HG03378 (cell line): Measurements from ENCODE around the gene MAL.

Experiments
- ATAC-seq: cut with Tn5 transposase; IDR thresholded peaks from one replicate; pipeline ENCODE4 v1.9.1; 2021; ENCODE audit warnings: mild to moderate bottlenecking, moderate library complexity; ENCODE audit not compliant: unreplicated experiment

Gene MAL

DNA sequence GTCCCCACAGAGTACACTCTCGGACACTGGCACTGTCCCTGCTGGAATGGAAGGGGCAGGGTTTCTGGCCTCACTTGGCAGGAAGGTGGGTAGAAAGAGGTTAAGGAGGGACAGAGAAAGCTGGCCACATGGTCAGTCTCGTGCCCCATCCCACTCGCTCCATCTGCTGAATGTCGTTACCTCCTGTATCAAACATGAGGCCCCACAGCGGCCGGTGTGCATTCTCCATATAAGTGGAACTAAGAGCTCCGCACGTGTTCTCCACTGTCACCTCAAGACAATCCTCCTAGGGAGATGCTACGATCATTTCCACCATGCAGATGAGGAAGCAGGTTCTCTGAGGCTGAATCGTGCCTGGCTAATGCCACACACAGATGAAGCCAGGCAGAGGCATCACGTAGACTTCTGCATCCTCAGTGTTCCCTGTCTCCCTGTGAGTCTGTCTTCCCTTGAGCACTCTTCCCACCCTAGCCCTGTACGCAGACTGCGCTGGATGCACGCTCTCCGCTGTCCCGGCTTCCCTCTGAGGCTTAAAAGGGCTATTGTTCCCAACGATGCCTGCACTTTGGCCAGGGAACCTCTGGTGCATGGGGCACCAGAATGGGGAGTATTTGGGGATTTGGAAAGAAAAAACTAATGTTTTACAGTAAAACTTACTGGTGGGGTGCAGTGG, 35.1 kb downstream of the MAL start:
- ATAC-seq, result no peak

GRCh38 chr2:95061119-95061512, 35.6 kb downstream of the MAL start:
- ATAC-seq, result no peak

DNA sequence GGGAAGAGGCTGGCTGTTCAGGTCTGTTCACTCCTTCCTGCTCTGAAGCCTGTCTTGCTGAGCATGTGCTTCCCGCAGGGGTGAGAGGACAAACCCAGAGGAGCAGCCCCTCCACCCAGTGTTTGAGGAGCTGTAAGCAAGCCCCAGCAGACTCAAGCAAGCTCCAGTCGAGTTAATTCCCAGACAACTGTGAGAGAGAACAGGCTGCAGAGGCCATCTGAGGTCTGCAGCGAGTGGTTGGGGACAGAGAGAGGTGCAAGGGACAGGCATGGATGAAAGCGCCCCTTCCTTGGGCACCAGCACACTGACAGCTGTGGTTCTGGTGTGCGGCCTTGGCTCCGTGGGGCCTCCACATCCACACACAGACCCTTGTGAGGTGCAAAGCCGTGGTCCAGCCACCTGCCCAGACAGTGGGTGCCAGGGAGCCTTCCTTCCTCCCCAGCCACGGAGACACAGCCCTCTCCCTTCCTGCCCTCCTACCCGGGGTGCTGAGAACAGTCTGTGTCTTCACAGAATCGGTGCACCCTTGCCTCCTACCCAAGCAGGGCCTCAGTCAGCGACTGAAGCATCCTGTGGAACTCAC, 36.2 kb downstream of the MAL start:
- no peak for ATAC-seq

DNA sequence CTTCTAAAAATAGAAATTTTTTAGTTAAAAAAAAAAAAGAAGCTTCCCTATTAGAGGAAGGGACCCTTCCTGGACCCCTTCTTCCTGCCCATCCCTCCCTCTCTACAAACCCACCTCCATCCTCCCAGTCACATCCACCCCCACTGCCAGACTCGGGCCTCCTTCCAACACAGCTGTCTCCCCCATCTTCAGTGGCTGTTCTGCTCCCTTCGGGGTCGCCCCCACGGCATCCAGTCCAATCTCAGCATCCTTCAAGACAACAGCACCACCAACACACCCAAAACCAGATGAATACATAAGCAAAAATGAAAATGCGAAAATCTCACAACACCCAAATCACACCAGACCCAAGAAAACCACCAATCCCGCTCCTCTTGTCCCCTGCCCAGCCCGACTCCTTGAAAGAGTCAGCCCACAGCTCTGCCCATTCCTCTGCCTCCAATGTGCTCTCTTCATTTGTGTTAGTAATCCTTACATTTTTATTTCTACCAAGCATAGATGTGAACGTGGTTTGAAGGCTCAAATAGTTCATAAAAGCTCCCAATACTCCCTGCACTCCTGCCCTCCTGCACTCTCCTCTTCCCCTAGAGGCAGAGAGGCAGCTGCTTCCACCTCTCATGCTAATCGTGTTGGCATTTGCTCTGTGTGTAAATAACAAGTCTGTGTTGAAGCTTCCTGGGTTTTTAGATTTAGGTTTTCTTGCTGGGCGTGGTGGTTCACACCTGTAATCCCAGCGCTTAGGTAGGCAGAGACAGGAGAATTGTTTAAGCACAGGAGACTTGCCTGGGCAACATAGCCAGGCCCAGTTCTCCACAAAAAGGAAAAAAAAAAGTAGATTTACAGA, 37.0 kb downstream of the MAL start:
- ATAC-seq, result peak; percentile 31

- peak; percentile 90 for ATAC-seq
Observed at GRCh38 chr2:95063086-95063958, 37.8 kb downstream of the MAL start.

- no peak for ATAC-seq
Observed at GRCh38 chr2:95068256-95068655, 42.7 kb downstream of the MAL start.

DNA sequence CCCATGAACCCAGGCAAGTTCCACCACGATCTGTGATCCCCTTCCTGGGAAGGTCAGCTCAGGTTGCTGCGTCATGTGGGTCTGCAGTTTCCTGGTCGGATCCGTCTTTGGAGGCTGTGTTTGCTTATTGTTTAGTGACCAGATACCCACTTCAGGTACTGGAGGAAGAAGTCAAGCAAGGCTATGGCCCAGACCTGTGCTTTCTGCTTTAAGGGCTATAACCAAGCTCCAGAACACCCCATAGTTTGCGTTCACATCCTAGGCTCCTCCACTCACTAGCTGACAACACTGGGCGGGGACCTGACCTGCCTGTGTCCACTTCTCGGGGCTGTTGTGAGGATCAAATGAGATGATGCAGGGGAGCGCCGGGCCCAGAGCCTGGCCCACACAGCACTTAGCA, 44.0 kb downstream of the MAL start:
- ATAC-seq, result no peak

- no peak for ATAC-seq
Observed at GRCh38 chr2:95071856-95072255, 46.3 kb downstream of the MAL start.

DNA sequence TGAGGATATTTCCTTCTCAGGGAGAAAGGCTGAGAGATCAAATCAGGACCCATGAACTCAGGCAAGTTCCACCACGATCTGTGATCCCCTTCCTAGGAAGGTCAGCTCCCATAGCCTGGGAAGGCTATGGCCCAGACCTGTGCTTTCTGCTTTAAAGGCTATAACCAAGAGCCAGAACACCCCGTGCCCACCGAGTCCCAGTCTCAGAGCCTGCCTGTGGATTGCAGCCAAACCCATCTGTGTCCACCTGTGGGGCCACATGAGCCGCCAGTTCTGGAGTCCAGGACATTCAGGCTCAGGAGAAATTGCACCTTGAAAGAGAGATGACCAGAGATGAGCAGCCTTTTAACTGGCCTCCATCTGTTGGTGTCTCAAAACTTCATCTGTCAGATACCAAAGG, 46.9 kb downstream of the MAL start:
- ATAC-seq, result no peak

- ATAC-seq, result no peak
Observed at GRCh38 chr2:95073856-95074662, 48.6 kb downstream of the MAL start.

DNA sequence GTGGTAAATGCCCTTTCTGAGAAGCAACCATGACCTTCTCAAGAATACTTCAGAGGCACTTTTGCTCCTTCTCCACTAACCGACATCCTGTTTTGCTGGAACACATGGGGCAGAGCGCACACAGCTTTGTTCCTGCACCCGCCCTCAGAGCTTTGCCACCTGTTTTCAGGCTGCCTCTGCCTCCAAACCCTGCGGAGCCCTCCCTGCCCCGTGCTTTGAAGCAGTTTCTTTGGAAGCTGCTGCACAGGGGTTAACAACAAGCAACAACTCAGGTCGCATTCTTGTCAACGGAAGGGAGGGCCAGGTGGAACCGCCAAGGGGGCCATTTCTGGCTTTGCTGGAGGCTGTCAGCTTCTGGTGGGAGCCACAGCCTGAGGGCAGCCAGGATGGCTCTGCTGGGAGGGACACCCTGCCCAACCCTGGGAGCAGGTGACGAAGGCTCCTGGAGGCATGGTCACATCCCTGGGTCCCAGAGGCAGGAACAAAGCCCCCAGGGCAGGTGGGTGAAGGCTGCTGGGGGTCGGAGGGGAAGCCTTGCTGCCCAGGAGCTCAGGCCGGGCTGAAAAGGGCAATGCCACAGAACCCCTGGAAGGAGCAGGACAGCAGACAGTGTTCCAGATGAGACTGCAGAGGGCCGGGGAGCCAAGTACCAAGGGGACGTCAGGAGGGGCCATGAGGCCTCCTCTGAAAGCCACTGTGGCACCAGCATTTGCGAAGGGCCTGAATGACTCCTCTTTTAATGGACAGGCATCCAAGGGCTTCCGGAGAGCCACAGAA, 49.3 kb downstream of the MAL start:
- ATAC-seq, result no peak

GRCh38 chr2:95075440-95076132, 50.1 kb downstream of the MAL start:
- no peak for ATAC-seq

GRCh38 chr2:95076705-95077529, 51.4 kb downstream of the MAL start:
- ATAC-seq, result peak; percentile 54

DNA sequence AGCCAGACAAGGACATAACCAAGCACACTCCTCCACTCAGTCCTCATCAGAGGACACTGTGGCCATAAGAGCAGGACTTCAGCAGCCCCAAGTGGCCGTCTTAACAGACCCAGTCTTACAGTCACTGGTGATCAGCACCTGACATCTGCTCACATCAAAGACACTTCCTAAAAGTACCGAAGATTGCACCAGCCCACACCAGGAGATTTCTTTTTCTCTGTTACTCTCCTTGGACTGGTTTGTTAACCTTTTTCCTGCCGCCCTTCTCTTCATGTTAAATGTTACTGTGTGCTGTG, 52.0 kb downstream of the MAL start:
- ATAC-seq, result no peak

GRCh38 chr2:95077861-95078603, 52.5 kb downstream of the MAL start:
- no peak for ATAC-seq

DNA sequence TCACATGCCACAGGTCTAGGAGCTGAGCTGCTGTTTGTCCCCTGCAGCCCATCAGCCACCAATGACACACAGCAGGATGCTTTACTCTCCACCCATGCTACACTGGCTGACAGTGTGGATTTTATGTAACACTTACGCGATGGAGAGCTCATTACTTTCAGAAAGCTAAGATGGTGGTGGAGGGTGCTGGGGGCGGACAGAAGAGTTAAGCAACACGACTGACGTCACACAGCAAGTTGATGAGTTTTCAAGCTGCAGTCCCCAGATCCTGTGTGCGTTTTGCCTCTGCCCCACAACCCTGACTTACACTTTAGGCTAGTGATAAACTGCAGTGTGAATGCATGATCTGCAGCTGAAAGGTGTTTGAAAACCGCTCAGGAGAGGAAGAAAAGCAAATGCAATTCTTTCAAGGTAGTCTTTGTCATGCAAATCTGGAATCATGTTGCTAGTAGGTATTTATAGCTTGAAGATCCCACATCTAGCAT, 53.7 kb downstream of the MAL start:
- no peak for ATAC-seq

- ATAC-seq, result no peak
Observed at GRCh38 chr2:95082477-95082876, 57.0 kb downstream of the MAL start.
